Osteocyte (in vitro differentiated cells): ENCODE measurements around the gene GTF2H4. TPM values are rescaled to one million over a fixed set of nuclear protein-coding genes. Genes with fewer than 3 reads are reported as not detected.
A peak's percentile ranks its signal among the peaks of the same experiment; 100 is the strongest.
"Not testable (repeated sequence)": the region's sequence is repeated elsewhere in the genome, so short reads cannot be mapped to it uniquely, and the experiment has no call there.

Source experiments
- DNase-seq: peaks from one replicate; pipeline ENCODE4 v3.0.0; 2021; ENCODE audit warnings: mixed read lengths; ENCODE audit not compliant: unreplicated experiment; ENCODE audit errors: extremely low spot score
- H3K27ac Mint-ChIP-seq: one replicate; pipeline ENCODE4 v1.8.0; 2021; ENCODE audit warnings: mild to moderate bottlenecking, mixed read lengths; ENCODE audit not compliant: unreplicated experiment
- H3K27me3 Mint-ChIP-seq: one replicate; pipeline ENCODE4 v1.8.0; 2021; ENCODE audit warnings: mixed read lengths; ENCODE audit not compliant: unreplicated experiment
- H3K36me3 Mint-ChIP-seq: one replicate; pipeline ENCODE4 v1.8.0; 2021; ENCODE audit warnings: mixed read lengths; ENCODE audit not compliant: unreplicated experiment
- H3K4me1 Mint-ChIP-seq: one replicate; pipeline ENCODE4 v1.8.0; 2021; ENCODE audit warnings: mixed read lengths; ENCODE audit not compliant: unreplicated experiment
- H3K4me3 Mint-ChIP-seq: one replicate; pipeline ENCODE4 v1.8.0; 2021; ENCODE audit warnings: mild to moderate bottlenecking, moderate library complexity, mixed read lengths; ENCODE audit not compliant: unreplicated experiment
- H3K9me3 Mint-ChIP-seq: one replicate; pipeline ENCODE4 v1.8.0; 2021; ENCODE audit warnings: mixed read lengths; ENCODE audit not compliant: unreplicated experiment
- total RNA-seq: library from RNA; stranded (reverse); gene quantifications from 2 replicates; pipeline ENCODE4 v1.2.1, GENCODE V29; 2021
- TF ChIP-seq, protein P1 (sequence below): fragments of 200-600 bp; sonication (generic); IDR thresholded peaks from 2 replicates; pipeline ENCODE4 v1.5.0; 2021; ENCODE audit warnings: antibody characterized with exemption, mild to moderate bottlenecking, moderate library complexity

Gene GTF2H4
- total RNA-seq, 1 donor from 2014 or later: 39.3 TPM

DNA sequence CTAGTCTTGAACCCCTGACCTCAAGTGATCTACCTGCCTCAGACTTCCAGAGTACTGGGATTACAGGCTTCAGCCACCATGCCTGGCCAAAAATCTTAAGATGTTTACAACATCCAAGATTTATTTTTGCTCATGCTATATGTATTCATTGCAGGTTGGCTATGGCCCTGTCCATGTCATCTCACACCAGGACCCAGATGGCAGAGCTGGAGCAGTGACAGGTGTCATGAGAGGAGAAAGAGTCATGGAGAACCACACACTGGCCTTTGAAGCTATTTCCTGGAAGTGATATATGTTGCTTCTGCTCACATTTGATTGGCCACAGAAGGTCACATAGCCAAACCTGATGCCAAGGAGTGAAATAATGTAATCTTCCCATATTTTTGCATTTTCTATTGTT lies 37.5 kb upstream of the GTF2H4 start:
- TF ChIP-seq, protein P1, sequence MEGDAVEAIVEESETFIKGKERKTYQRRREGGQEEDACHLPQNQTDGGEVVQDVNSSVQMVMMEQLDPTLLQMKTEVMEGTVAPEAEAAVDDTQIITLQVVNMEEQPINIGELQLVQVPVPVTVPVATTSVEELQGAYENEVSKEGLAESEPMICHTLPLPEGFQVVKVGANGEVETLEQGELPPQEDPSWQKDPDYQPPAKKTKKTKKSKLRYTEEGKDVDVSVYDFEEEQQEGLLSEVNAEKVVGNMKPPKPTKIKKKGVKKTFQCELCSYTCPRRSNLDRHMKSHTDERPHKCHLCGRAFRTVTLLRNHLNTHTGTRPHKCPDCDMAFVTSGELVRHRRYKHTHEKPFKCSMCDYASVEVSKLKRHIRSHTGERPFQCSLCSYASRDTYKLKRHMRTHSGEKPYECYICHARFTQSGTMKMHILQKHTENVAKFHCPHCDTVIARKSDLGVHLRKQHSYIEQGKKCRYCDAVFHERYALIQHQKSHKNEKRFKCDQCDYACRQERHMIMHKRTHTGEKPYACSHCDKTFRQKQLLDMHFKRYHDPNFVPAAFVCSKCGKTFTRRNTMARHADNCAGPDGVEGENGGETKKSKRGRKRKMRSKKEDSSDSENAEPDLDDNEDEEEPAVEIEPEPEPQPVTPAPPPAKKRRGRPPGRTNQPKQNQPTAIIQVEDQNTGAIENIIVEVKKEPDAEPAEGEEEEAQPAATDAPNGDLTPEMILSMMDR: no peak
- peaks cover 12% of the 10 kb centered on the region for H3K36me3 Mint-ChIP-seq
- no peaks in the 10 kb centered on the region for H3K27me3 Mint-ChIP-seq
- no peak for DNase-seq
- H3K27ac Mint-ChIP-seq: no peak overlapping the region
- H3K4me1 Mint-ChIP-seq: peaks cover 6% of the 10 kb centered on the region
- H3K9me3 Mint-ChIP-seq: peaks cover 26% of the 10 kb centered on the region
- H3K4me3 Mint-ChIP-seq: no peak overlapping the region

DNA sequence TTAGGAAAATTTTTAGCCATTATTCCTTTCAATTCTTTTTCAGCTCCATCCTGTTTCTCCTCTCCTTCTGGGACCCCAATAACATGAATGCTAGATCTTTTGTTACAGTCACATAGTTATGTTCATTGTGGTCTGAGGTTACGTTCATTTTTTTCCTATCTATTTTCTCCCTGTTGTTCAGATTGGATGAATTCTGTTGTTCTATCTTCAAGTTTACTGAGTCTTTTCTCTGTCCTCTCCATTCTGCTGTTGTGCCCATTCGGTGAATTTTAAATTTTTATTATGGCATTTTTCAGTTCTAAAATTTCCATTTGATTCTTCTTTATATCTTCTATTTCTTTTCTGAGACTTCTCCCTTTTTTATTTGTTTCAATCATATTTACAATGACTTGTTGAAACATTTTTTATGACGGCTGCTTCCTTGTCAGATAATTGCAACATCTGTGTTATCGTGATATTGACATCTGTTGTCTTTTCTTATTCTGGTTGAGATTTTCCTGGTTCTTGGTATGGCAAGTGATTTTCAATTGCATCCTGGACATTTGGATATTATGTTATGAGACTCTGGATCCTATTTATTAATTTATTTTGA lies 36.3 kb upstream of the GTF2H4 start:
- Mint-ChIP-seq H3K4me1 (peaks cover 18% of the 10 kb centered on the region), H3K4me3 (no peak overlapping the region), H3K36me3 (peaks cover 12% of the 10 kb centered on the region), H3K27ac (no peak overlapping the region), H3K27me3 (no peaks in the 10 kb centered on the region), H3K9me3 (peaks cover 26% of the 10 kb centered on the region)
- no peak for DNase-seq
- TF ChIP-seq, protein P1: no peak

DNA sequence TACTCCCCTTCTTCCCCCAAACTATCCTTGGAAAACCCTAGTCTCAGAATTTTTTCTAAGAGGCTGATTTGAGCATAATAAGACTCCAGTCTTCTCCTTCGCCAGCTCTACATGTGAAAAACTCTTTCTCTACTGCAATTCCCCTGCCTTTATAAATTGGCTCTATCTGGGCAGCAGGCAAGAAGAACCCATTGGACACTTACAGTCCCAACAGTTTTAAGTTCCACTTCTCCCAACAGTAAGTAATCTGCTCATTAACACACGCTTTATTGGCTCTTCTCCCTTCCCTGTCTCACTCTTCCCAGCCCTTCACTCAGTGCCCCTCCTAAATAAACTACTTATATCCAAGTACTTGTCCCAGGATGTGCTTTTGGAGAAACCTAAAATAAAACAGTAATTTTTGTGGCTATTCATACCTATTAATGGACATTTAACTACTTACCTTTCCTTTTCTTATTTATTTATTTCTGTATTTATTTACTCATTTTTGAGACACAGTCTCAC lies 34.8 kb upstream of the GTF2H4 start:
- Mint-ChIP-seq H3K4me1 (peaks cover 27% of the 10 kb centered on the region), H3K4me3 (no peak overlapping the region), H3K27me3 (no peaks in the 10 kb centered on the region), H3K36me3 (peaks cover 12% of the 10 kb centered on the region), H3K9me3 (peaks cover 26% of the 10 kb centered on the region), H3K27ac (peak overlapping the region; percentile 19)
- no peak for DNase-seq
- TF ChIP-seq, protein P1: no peak

DNA sequence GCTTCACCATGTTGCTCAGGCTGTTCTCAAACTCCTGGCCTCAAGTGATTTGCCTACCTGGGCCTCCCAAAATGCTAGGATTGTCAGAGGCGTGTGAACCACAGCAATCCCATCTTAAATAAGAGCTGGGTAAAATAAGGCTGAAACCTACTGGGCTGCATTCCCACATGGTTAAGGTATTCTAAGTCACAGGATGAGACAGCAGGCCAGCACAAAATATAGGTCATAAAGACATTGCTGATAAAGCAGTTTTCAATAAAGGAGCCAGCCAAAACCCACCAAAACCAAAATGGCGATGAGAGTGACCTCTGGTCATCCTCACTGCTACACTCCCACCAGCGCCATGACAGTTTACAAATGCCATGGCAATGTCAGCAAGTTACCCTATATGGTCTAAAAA lies 34.2 kb upstream of the GTF2H4 start:
- peaks cover 30% of the 10 kb centered on the region for H3K4me1 Mint-ChIP-seq
- H3K9me3 Mint-ChIP-seq: peaks cover 25% of the 10 kb centered on the region
- DNase-seq, H3K4me3 Mint-ChIP-seq, H3K27me3 Mint-ChIP-seq, H3K27ac Mint-ChIP-seq: not testable (repeated sequence)
- peaks cover 12% of the 10 kb centered on the region for H3K36me3 Mint-ChIP-seq

DNA sequence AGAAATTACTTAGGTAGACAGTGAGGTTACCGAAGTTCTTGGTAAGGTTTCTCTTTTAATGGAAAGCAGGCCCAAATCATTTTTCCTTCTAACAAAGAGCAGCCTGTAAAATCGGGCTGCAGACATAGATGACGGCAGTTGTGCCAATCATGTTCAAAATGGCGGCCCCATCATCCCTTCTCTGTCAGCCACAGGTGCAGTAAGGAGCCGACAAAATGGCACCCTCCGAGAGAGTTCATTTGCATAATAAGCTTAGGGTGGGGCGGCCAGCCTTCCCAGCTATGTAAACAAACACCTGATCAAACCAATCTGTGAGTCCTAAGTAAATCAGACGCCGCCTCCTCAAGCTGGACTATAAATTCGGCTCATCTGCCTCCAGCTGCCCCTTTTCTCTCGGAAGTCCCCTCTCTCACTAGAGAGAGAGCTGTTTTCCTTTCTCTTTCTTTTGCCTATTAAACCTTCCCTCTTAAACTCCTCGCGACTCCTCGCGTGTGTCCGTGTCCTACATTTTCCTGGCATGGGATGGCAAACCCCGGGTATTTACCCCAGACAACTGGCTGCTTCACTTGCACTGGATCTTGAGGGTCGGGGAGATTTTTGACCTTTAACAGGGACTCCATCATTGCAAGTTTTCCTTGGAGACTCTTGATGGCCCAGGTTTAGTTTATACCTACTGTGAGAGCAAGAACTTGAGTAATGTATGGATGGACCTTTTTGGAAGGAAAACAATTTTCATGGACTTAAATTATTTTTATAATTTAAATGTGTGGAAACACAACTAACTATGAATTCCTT lies 32.6 kb upstream of the GTF2H4 start:
- no peaks in the 10 kb centered on the region for H3K27me3 Mint-ChIP-seq
- TF ChIP-seq, protein P1: no peak
- H3K9me3 Mint-ChIP-seq: peaks cover 16% of the 10 kb centered on the region

More for the DNA sequence above, 32.6 kb upstream of the GTF2H4 start:
- no peak for DNase-seq
- Mint-ChIP-seq H3K36me3 (peaks cover 7% of the 10 kb centered on the region), H3K4me1 (peaks cover 35% of the 10 kb centered on the region), H3K27ac (peak overlapping the region; percentile 99), H3K4me3 (no peak overlapping the region)
